NCI-H526 treated with DMSO at 0.1 percent for 48 hours (cell line): ENCODE data around the gene PYGB.
"Not testable (repeated sequence)": the region's sequence is repeated elsewhere in the genome, so short reads cannot be mapped to it uniquely, and the experiment has no call there.

Source experiments
- DNase-seq: peaks from one replicate; lab custom pipeline; 2025; lab: John Stamatoyannopoulos, UW

PYGB gene

GRCh38 chr20:25230166-25230831 is 17.6 kb upstream of the PYGB start:
- DNase-seq: no peak

- no peak for DNase-seq
Measured at GRCh38 chr20:25233016-25233772, 14.7 kb upstream of the PYGB start.

GRCh38 chr20:25234009-25234849 is 13.7 kb upstream of the PYGB start:
- not testable (repeated sequence) for DNase-seq

DNA sequence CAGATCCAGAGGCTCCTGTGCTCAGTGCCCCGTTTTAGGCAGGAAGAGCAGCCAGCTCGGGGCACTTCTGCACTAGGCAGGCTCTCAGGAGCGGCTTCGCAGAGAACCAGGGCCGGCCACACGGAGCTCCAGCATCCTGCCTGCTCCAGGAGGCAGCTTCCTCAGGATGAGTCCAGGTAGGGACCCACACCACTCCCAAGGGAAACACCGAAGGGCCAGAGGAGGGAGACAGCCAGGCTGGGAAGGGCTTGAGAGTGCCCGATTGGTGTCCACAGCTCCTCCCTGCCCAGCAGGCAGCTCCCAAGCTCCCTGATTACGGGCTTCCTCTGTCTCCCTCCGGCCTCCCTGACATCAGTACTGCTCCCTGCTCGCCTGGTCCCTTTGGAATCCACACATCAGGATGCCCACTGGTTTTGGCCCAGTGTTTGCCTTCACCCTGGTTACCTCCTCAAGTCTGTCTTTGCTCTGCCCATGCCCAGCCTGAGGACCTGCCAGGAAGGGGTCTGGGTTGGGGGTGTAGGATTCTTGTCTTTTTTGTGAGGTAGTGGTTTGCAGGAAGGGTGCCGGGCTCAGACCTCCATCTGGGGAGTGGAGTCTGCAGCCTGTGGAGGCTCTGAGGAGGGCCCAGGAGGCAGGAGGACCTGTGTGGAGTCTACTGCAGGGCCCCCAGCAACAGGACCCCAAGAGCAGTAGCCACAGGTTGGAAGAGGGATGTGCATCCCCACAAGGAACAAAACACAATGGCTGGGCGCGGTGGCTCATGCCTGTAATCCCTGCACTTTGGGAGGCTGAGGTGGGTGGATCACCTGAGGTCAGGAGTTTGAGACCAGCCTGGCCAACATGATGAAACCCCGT is 11.2 kb upstream of the PYGB start:
- DNase-seq: no peak

DNA sequence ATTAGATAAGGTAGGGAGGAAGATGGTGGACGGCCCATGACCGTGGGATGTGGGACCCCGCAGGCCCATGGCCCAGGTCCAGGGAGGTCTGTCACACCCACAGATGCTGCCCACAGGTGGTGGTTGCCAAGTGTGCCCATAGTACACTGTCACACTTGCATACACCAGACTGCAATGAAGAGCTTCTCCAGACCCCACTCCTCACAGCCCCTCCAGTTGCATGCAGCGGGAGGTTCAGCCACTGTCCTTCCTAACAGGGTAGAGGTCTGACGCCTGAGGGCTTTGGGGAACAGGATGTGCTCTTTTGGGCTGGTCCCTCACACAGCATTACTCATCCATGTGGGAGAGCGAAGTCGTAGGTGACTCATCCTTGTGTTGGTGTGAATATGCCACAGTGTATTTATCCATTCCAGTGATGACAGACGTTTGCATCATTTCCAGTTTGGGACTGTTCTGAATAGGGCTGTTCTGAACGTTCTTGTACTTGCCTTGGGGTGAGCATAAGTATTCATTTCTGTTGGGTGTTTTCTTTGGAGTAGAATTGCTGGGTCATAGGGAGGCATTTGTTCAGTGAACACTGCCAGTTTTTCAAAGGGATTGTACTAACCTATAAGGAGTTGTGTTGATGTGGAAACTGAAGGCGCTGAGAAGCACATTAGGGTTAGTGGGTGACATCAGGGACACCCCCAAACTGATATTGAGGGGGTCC is 10.1 kb upstream of the PYGB start:
- no peak for DNase-seq

DNA sequence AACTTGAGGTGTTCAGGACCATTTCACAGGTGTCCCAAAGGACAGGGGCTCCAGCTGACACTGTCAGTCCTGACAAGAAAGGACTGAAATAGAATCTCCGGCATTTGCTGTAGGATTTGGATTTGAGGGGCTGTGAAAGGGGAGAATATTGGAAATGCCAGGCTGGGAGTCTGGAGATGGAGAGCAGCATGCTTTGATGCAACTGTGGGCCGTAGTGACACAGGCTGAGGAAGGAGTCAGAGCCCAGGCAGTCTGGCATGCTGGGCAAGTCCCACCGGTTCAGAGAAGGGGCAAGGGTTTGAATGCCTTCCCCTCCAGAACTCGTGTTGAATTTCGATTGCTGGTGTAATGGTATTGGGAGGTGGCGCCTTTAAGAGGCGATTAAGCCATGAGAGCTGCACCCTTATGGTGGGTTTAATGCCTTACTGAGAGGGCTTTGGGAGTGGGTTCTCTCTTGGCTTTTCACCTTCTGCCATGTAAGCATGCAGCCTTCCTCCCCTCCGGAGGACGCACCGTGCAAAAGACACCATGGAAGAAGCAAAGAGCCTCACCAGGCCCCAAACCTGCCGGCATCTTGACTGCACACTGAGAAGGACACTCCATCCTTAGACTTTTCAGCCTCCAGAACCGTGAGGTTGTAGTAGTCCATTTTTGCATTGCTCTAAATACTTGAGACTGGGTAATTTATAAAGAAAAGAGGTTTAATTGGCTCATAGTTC is 9.4 kb upstream of the PYGB start:
- no peak for DNase-seq

GRCh38 chr20:25239387-25240370 is 8.2 kb upstream of the PYGB start:
- DNase-seq: no peak

DNA sequence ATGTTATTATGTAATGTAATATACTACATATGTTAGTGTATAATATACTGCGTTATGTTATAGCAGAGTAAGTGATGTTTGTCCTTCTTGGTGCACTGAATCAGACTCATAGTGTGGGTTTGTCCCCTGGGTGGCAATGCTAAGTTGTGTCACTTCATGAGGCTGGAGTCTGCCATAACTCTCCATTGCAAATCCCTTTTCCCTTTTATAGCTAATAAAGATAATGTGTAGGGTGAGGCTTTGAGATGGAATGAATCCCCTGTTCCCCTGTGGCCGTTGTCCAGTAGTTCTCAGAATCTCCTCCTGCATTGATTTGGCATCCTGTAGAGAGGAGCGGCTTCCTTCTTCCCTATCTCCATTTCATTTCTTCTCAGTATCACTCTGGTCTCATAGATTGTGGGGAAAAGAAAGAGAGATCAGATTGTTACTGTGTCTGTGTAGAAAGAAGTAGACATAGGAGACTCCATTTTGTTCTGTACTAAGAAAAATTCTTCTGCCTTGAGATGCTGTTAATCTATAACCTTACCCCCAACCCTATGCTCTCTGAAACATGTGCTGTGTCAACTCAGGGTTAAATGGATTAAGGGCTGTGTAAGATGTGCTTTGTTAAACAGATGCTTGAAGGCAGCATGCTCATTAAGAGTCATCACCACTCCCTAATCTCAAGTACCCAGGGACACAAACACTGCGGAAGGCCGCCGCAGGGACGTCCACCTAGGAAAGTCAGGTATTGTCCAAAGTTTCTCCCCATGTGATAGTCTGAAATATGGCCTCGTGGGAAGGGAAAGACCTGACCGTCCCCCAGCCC is 6.8 kb upstream of the PYGB start:
- not testable (repeated sequence) for DNase-seq

DNA sequence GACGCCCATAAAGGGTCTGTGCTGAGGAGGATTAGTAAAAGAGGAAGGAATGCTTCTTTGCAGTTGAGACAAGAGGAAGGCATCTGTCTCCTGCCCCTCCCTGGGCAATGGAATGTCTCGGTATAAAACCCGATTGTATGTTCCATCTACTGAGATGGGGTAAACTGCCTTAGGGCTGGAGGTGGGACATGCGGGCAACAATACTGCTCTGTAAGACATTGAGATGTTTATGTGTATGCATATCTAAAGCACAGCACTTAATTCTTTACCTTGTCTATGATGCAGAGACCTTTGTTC is 6.3 kb upstream of the PYGB start:
- DNase-seq: not testable (repeated sequence)

DNA sequence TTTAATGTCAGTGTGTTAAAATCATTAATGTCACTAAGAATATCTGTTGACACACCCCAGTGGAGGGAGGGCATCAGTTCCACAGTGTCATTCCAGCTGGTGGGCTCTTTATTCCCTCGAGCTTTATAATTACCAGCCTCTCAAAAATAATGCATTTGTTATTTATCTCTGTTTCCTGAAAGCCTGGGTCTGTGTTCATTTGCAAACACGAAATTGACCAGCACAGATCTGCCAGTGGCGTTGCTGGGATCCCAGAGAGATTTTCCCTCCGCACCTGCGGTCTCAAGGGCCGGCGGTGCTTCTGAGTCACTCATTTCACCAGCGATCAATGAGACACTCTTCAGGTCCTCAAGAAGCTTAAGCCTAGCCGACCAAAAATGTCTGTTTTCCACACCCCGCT is 5.7 kb upstream of the PYGB start:
- DNase-seq: no peak

DNA sequence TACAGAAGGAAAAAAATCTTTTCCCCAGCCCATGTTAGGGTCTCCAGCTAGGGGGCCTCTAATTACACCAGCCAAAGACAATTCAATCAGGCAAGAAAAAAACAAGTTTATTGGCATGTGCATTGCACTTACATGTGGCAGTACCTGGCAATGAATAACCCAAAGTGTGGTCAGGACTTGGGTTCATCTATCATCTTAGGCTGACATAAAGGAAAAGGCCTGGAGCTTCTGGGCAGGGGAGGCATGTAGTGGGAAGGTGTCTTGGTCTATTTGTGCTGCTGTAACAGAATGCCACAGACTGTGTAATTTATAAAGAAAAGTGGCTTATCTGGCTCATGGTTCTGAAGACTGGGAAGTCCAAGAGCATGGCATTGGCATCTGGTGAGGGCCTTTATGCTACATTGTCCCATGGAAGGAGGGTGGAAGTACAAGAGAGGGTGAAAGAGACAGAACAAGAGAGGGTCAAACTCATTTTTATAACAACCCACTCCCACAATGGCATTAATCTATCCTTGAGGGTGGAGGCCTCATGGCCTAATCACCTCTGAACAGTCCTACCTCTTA is 4.4 kb upstream of the PYGB start:
- DNase-seq: no peak

DNA sequence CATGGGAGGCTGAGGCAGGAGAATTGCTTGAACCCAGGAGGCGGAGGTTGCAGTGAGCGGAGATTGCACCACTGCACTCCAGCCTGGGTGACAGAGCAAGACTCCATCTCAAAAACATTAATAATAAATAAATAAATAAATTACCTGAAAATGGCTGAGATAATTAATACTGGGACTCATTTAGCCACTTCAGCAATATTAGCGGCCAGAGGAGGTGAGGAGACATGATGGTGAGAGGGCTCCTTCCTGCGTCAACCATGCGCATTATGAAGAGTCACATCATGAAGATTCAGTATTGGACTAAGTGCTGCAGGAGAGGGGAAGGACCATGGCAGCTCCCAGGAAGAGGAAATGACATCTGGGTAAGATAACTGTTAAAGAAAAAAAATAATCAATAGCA is 2.9 kb upstream of the PYGB start:
- no peak for DNase-seq

DNA sequence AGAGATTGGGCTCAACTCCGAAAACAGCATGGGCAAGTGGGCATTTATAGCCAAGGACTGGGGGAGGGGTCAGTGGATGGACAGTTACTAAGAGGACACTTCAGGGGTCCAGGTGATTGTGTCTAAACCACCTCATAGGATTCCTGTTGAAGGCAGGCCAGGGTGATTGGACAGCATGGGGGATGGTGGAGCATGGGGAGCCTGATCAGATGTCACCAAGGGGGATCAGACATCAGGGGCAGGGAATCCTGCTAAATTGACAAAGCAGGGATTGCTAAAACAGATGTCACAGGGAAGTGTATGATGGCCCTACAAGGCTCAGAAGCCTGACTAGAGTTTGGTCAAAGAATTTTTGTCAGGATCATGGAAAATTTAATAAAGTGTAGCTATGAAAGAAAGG is 2.4 kb upstream of the PYGB start:
- no peak for DNase-seq

DNA sequence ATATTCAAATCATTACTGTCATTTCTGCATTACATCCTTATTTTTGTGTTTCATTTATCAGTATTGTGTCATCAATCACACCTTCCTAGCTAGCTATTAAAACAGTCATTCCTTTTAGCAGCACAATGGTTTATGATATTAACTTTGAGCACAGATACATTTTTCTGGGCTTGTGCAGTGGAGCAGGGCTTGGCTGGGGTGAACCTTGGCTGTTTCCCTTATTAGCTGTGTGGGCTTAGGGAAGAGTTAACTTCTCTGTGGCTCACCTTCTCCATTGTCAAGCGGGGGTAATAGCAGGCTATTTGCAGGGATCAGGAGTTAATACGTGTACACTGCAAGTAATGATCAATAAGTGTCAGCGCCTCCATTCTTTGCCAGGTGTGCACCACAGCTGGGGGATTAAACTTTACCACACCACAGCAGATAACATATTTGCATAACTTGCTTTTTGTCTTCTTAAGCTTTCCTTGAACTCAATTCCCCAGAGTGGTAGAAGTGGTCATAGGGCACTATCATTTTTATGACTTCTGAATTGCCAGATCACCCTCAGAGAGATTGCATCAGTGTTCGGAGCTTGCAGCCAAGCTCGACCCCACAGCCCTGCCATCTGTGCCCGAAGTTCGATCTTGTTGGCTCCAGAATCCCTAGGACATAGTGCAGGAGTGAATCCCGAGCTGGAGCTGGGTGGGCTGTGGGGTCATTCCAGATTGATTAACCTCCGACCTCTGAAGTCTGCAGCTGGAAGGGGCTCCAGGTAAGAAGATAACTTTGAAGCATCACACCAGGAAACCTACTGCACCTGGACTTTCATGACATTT is 1.5 kb upstream of the PYGB start:
- DNase-seq: peak; percentile 7

DNA sequence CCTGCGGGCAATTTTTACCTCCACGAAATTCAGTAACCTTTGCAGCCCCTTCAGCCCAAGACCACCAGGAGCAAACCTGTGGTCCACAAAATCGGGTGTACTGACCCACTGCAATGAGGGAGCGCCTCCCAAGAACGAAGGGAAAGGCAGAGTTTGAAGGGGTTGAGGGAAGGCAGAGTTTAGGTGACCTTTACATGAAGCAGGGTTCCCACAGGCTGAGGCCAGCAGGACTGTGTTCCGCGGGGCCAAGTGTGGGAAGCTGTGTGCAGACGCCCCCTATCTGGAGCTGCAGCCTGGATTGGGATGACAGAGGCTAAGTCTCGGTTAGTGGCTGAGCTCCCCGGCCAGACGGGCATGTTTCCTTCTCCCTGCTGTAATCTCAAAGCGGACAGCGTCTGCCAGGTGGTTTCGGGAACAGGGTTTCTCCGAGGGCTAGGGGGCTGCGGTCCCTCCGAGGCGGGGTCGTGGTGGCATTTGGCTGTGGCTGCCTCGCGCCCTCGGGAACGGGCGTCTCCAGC is 826 bp upstream of the PYGB start:
- DNase-seq: peak; percentile 73

DNA sequence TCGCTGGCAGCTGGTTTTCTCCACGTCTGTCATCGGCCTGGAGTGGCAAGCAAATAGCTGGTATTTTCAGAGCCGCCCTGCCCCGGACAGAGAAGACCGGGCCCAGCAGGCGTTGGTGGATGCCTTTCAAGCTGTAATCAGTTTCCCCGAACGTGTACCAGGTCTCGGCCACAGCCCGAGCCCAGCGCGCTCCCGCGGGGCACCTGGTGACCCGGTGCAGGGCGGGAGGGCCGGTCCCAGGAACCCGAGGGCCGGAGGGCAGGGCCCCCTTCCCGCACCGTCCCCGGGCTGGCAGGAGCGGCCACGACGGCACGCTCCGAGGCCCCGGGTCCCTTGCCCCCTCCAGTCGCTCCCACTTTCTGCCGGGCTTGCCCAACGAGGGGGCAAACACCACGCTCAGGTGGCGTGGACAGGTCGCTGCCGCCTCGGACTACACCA is 348 bp upstream of the PYGB start:
- no peak for DNase-seq

DNA sequence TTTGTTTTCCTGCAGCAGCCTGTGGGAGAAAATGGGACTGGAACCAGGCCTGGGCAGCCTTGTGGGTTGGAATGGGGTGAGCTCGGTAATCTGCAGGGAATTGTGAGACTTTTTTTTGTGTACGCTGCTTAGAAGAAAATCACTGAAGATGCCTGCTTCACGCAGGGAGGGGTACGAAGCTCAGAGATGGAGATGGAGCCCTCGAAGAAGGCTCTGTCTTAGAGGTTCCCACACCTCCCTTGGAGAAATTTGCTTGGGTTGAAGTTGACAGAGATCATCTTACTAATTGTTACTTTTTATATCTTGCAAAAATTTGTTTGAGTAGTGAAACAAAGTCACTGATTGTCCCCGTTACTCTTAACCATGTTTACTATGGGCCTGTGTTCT is 894 bp downstream of the PYGB start:
- no peak for DNase-seq
